DND-41 (cell line): ENCODE results near the gene ACP3.

Source experiments
- ATAC-seq: fragments of 200-7000 bp; cut with Tn5 transposase; 3 replicates; pipeline ENCODE4 v1.9.1; 2021; ENCODE audit warnings: low read depth; ENCODE audit not compliant: insufficient read depth
- DNase-seq: peaks from one replicate; pipeline ENCODE4 v3.0.0-alpha.2; 2020
- H2AFZ ChIP-seq: 2 replicates; pipeline ENCODE4 v1.6.0; 2012; ENCODE audit warnings: low read depth, low read length
- H3K27ac ChIP-seq: 2 replicates; pipeline ENCODE4 v1.5.1; 2012; ENCODE audit warnings: low read length, inconsistent platforms
- H3K27me3 ChIP-seq: fragments of 200-600 bp; sonication (generic); 2 replicates; pipeline ENCODE4 v1.6.0; 2012; ENCODE audit warnings: low read length, mild to moderate bottlenecking, inconsistent platforms; ENCODE audit not compliant: insufficient read depth, poor library complexity
- H3K36me3 ChIP-seq: 2 replicates; pipeline ENCODE4 v1.5.1; 2012; ENCODE audit warnings: low read length, inconsistent platforms; ENCODE audit not compliant: insufficient read depth
- H3K4me1 ChIP-seq: 2 replicates; pipeline ENCODE4 v1.5.1; 2012; ENCODE audit warnings: mild to moderate bottlenecking, low read length; ENCODE audit not compliant: insufficient read depth
- H3K4me2 ChIP-seq: 2 replicates; pipeline ENCODE4 v1.6.0; 2012; ENCODE audit warnings: mild to moderate bottlenecking, moderate library complexity, low read length, inconsistent platforms; ENCODE audit not compliant: insufficient read depth
- H3K4me3 ChIP-seq, 2 experiments: fragments of 200-600 bp in 1 of 2; shearing (Covaris generic) in 1 of 2; 2 replicates each; pipeline ENCODE4 v1.5.1; 2012 to 2016; ENCODE audit warnings: inconsistent platforms in 2 of 2, low read length in 2 of 2, mild to moderate bottlenecking in 2 of 2, low read depth in 1 of 2, moderate library complexity in 1 of 2
- H3K79me2 ChIP-seq: 2 replicates; pipeline ENCODE4 v1.6.0; 2012; ENCODE audit warnings: low read length, inconsistent platforms; ENCODE audit not compliant: insufficient read depth
- H3K9ac ChIP-seq: 2 replicates; pipeline ENCODE4 v1.6.0; 2012; ENCODE audit warnings: low read depth, mild to moderate bottlenecking, inconsistent platforms, low read length, moderate library complexity
- H3K9me3 ChIP-seq: 2 replicates; pipeline ENCODE4 v1.5.1; 2012; ENCODE audit warnings: low read length, moderate library complexity, mild to moderate bottlenecking, inconsistent platforms; ENCODE audit not compliant: insufficient read depth, severe bottlenecking
- H4K20me1 ChIP-seq: 2 replicates; pipeline ENCODE4 v1.6.0; 2012; ENCODE audit warnings: low read length; ENCODE audit not compliant: insufficient read depth
- CTCF ChIP-seq: IDR thresholded peaks from 2 replicates; pipeline ENCODE4 v1.5.1; 2012; ENCODE audit warnings: borderline replicate concordance, low read length, moderate library complexity, mild to moderate bottlenecking; ENCODE audit not compliant: poor library complexity, severe bottlenecking; ENCODE audit errors: extremely low read depth
- EZH2 ChIP-seq: IDR thresholded peaks from 3 replicates; pipeline ENCODE4 v1.6.1; 2012; ENCODE audit warnings: borderline replicate concordance, low read depth, mild to moderate bottlenecking, moderate library complexity, low read length, inconsistent platforms; ENCODE audit not compliant: severe bottlenecking

ACP3 gene

DNA sequence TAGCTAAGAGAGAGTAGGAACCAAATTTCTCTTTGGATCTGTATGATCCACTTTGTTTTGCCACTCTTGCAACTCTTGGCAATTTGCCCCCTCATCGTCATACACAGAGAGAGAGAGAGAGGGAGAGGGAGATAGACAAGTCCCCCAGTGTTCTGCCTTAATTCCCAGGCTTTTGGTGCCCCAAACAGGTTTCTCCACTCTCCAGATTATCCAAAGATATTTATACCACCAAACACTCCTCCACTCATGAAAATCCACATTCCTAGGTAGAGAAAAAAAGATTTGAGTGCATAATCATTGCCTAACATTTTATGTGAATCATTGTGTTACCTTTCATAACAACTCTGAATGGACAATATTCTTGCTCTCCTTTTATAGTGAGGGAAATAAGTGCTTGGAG is 15.3 kb downstream of the ACP3 start:
- Histone ChIP-seq H4K20me1 (no peaks in the 10 kb centered on the region), H3K4me3 (no peak overlapping the region), H3K4me2 (no peak overlapping the region), H3K27ac (no peak overlapping the region), H3K9ac (no peak overlapping the region), H3K36me3 (no peaks in the 10 kb centered on the region), H3K79me2 (no peaks in the 10 kb centered on the region), H3K4me1 (no peaks in the 10 kb centered on the region), H3K27me3 (peaks cover 8% of the 10 kb centered on the region), H3K9me3 (no peaks in the 10 kb centered on the region), H2AFZ (no peak overlapping the region)
- ATAC-seq (no peak), DNase-seq (no peak)
- TF ChIP-seq EZH2 (no peak), CTCF (no peak)

GRCh38 chr3:132341746-132342145 is 24.5 kb downstream of the ACP3 start:
- no peaks in the 10 kb centered on the region for H3K9me3 ChIP-seq
- H3K79me2 ChIP-seq: no peaks in the 10 kb centered on the region
- H3K4me2 ChIP-seq: no peak overlapping the region
- H3K9ac ChIP-seq: no peak overlapping the region
- no peaks in the 10 kb centered on the region for H3K4me1 ChIP-seq
- no peak overlapping the region for H3K4me3 ChIP-seq
- H3K27ac ChIP-seq: no peak overlapping the region
- ATAC-seq: no peak
- H3K27me3 ChIP-seq: peaks cover 24% of the 10 kb centered on the region
- no peak for TF ChIP-seq CTCF
- TF ChIP-seq EZH2: no peak
- 0 out of 2 replicates have a peak, but pooled peaks cover 2% of the 10 kb centered on the region for H4K20me1 ChIP-seq
- DNase-seq: no peak
- H2AFZ ChIP-seq: no peak overlapping the region
- H3K36me3 ChIP-seq: no peaks in the 10 kb centered on the region

DNA sequence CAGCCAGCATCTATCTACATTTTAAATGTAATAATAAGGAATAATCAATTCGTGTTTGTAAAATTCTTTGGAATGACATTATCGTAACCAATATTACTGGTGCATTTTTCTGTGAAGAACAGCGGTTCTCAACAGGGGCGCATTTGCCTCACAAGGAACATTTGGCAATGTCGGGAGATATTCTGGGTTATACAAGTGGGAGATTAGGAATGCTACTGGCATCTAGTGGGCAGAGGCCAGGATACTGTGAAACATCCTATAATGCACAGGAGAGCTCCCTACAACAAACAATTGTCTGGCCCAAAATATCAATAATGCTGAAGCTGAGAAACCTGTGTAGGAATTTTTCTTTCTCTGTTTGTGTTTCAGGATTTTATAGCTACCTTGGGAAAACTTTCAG is 25.0 kb downstream of the ACP3 start:
- Histone ChIP-seq H3K4me2 (no peak overlapping the region), H3K27me3 (peaks cover 24% of the 10 kb centered on the region), H3K9me3 (no peaks in the 10 kb centered on the region), H3K27ac (no peak overlapping the region), H3K36me3 (no peaks in the 10 kb centered on the region), H3K4me1 (no peaks in the 10 kb centered on the region), H3K79me2 (no peaks in the 10 kb centered on the region), H3K4me3 (no peak overlapping the region), H2AFZ (no peak overlapping the region), H3K9ac (no peak overlapping the region), H4K20me1 (0 out of 2 replicates have a peak, but pooled peaks cover 2% of the 10 kb centered on the region)
- DNase-seq (no peak), ATAC-seq (no peak)
- no peak for TF ChIP-seq CTCF
- no peak for TF ChIP-seq EZH2

DNA sequence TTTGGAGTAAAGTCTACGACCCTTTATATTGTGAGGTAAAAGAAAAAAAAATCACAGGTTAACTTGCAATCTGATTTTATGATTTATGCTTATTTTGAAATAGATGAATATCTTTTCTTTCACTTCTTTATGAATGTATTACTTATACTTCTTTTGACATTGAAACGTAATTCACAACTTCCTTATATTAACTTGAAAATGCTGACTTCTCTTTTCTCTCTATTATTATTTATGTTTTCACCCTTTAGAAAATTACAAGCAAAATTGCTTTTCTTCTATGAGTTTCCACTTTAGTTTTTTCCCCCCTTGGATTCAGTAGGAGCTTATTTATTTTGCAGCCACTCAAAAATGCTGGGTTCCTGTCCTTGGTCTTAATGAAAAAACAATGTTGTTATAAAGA is 25.4 kb downstream of the ACP3 start:
- H3K9me3 ChIP-seq: no peaks in the 10 kb centered on the region
- no peak overlapping the region for H2AFZ ChIP-seq
- no peak overlapping the region for H3K4me3 ChIP-seq
- no peak for TF ChIP-seq CTCF
- TF ChIP-seq EZH2: no peak
- no peaks in the 10 kb centered on the region for H3K4me1 ChIP-seq
- 0 out of 2 replicates have a peak, but pooled peaks cover 2% of the 10 kb centered on the region for H4K20me1 ChIP-seq
- H3K27me3 ChIP-seq: peaks cover 21% of the 10 kb centered on the region
- ATAC-seq: no peak
- H3K4me2 ChIP-seq: no peak overlapping the region
- H3K36me3 ChIP-seq: no peaks in the 10 kb centered on the region
- no peak overlapping the region for H3K27ac ChIP-seq
- H3K79me2 ChIP-seq: no peaks in the 10 kb centered on the region
- H3K9ac ChIP-seq: no peak overlapping the region
- DNase-seq: no peak
